ENCODE data around the gene TANC1. TPM values are rescaled to one million over a fixed set of nuclear protein-coding genes. Genes with fewer than 3 reads are reported as not detected.

TANC1 gene
- polyA plus RNA-seq, 4 donors = 51.3 to 61.5 (median 55.7) TPM

Other genes with a start within 250 kb of the TANC1 start
- gene DAPL1, start 173.3 kb upstream of the TANC1 start, polyA plus RNA-seq (ENCODE audit: insufficient read length in 4 of 4) = 10 to 100 TPM; 32.6 to 58.9 (median 43.8) TPM

Measured in left renal cortex interstitium (tissue), 4 donors.